Coronary artery (tissue), 2 donors: ENCODE results near the gene C6orf89.
"Not testable (repeated sequence)": the region's sequence is repeated elsewhere in the genome, so short reads cannot be mapped to it uniquely, and the experiment has no call there.

Source experiments
- DNase-seq: peaks from one replicate; pipeline ENCODE4 v3.0.0-alpha.2; 2017; ENCODE audit warnings: low spot score
- H3K27ac ChIP-seq, 2 donors: fragments of 200-600 bp; sonication (generic); one replicate each; pipeline ENCODE4 v1.5.1; 2016 to 2019
- H3K4me3 ChIP-seq: fragments of 200-600 bp; sonication (generic); 2 replicates; pipeline ENCODE4 v1.5.1; 2016; ENCODE audit warnings: mild to moderate bottlenecking, moderate library complexity
- TF ChIP-seq, protein P1 (sequence below): fragments of 200-600 bp; sonication (generic); IDR thresholded peaks from one replicate; pipeline ENCODE4 v1.5.1; 2019; ENCODE audit warnings: antibody characterized with exemption

Gene C6orf89

DNA sequence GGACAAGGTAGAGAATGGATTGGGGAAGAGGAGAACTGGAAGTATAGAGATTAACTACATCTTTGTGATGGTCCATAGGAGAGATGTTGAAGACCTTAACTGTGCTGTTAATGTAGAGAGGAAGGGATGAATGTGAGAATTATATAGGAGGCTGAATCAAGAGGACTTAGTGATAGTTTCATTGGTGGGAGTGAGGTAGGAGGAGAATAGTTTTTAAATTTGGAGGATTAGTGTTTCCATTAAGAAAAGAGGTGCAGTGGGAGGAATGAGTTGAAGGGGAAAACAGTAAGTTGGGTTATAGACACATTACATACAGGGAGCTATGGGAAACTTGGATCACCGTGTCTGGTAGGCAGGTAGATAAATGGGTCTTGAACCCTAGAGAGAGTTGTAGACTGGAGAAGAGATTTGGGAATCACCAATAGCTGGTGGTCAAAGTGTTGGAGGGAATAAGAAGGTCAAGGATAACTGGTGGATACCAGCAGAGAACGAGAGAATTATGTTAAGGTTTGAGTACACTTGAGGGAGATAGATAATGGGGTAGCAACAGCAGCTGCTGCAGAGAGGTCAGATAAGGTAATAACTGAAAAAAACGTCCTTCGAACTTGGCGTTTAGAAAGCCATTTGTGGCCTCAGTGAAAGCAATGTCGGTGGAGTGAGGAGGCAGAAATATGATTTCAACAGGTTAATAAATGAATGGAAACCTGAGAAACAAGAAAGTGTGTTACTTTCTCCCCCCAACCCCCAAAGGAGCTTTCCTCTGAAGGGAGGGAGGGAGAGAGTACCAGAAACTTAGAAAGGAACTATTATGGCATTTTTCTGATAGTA is 3.1 kb downstream of the C6orf89 start:
- TF ChIP-seq, protein P1, sequence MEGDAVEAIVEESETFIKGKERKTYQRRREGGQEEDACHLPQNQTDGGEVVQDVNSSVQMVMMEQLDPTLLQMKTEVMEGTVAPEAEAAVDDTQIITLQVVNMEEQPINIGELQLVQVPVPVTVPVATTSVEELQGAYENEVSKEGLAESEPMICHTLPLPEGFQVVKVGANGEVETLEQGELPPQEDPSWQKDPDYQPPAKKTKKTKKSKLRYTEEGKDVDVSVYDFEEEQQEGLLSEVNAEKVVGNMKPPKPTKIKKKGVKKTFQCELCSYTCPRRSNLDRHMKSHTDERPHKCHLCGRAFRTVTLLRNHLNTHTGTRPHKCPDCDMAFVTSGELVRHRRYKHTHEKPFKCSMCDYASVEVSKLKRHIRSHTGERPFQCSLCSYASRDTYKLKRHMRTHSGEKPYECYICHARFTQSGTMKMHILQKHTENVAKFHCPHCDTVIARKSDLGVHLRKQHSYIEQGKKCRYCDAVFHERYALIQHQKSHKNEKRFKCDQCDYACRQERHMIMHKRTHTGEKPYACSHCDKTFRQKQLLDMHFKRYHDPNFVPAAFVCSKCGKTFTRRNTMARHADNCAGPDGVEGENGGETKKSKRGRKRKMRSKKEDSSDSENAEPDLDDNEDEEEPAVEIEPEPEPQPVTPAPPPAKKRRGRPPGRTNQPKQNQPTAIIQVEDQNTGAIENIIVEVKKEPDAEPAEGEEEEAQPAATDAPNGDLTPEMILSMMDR: no peak
- no peak overlapping the region for H3K27ac ChIP-seq

DNA sequence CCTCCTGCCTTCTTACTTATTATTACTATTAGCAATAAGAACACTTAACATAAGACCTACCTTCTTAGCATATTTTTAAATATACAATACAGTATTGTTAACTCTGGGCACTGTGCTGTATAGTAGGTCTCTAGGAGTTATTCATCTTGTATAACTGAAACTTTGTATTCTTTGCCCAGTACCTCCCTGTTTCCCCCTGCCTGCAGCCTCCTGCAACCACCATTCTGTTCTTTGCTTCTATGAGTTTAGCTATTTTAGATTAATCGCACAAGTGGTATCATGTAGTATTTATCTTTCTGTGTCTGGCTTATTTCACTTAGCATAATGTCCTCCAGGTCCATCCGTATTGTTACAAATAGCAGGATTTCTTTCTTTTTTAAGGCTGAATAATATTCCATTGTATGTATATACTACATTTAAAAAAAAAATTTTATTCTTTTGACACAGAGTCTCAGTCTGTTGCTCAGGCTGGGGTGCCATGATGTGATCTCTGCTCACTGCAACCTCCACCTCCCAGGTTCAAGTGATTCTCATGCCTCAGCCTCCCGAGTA is 4.4 kb downstream of the C6orf89 start:
- TF ChIP-seq, protein P1: no peak
- DNase-seq: no peak
- Histone ChIP-seq H3K27ac (no peak overlapping the region), H3K4me3 (no peak overlapping the region)

More for the DNA sequence above, 3.1 kb downstream of the C6orf89 start:
- DNase-seq: no peak
- no peak overlapping the region for H3K4me3 ChIP-seq

DNA sequence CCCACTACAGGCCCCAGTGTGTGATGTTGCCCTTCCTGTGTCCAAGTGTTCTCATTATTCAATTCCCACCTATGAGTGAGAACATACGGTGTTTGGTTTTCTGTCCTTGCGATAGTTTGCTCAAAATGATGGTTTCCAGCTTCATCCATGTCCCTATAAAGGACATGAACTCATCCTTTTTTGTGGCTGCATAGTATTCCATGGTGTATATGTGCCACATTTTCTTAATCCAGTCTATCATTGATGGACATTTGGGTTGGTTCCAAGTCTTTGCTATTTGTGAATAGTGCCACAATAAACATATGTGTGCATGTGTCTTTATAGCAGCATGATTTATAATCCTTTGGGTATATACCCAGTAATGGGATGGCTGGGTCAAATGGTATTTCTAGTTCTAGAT is 5.4 kb downstream of the C6orf89 start:
- H3K4me3 ChIP-seq, DNase-seq, H3K27ac ChIP-seq: not testable (repeated sequence)

DNA sequence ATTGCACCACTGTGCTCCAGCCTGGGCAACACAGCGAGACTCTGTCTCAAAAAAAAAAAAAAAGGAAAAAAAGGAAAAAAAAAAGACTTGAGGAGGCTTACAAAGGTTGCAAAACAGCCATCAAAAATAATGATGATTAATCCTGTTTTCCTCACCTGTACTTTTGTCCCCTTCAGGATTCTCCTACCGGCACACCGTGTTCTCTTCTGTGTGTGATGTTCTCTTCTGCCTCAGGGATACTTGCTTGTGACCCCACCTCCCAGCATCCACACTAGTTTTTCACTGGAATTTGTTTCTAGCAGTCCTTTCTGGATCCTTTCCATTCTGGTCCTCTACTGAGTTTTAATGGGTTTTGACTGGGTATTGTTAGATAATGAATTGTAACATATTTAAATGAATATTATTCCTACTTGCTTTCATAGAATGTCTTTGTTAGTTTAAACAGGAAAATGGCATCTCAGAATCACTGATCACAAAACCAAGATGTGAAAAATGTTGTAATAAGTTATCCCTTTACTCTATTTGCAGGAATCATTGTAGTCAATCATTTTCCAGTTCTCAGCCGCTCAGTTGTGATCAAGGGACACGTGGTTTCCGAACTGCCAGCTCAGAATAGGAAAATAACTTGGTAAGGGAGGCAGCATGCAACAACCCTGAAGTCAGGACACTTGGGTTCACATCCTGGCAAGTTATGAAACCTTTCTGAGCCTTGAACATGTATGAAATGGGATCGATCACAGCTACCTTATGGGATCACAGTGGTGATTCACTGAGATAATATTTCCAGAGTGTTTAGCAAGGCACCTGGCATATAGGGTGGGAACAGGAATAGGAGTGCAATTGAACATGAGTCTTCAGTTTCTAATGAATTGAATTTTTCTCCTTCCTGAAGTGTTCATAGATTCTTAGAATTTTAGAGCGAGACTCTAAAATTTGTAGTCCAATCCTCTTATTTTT is 8.5 kb downstream of the C6orf89 start:
- no peak for DNase-seq
- no peak overlapping the region for H3K4me3 ChIP-seq
- no peak overlapping the region for H3K27ac ChIP-seq
- TF ChIP-seq, protein P1: no peak

DNA sequence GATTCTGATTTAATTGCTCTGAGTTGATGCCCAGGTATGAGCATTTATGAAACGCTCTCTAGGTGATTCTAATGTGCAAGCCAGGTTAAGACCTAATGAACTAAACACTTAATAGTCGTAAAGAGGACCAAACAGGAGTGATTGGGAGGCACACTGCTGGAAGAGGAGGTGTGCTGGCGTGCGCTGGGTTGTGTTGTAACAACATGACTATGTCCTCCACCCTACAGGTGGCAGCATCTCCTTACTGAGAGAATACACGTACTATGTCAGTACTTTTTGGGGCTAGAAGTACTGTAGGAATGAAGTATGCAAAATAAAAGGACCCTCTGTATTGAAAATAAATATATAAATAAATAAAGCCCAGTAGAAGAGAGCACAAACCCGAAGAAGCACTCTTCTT is 11.9 kb downstream of the C6orf89 start:
- no peak for DNase-seq
- no peak overlapping the region for H3K27ac ChIP-seq
- TF ChIP-seq, protein P1: no peak
- H3K4me3 ChIP-seq: no peak overlapping the region

DNA sequence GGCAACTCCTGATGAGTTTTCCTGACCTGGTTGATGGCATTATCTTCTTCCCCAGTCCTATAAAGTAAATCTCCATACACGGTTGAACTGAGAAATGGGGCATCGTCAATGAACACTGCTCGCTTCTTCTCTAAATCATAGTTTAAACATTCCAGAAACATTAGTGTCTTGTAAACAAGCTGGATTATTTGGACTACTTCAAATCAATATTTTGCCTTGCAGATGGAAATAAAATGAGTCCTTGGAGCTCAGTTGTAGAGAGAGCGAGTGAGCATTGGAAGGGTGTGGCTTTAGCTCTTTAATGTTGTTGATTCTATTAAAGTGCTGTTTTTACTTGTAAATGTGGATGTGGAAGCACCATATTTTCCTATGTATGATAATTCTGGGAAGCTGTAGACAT is 18.4 kb downstream of the C6orf89 start:
- Histone ChIP-seq H3K4me3 (no peak overlapping the region), H3K27ac (no peak overlapping the region)
- TF ChIP-seq, protein P1: no peak
- DNase-seq: no peak

DNA sequence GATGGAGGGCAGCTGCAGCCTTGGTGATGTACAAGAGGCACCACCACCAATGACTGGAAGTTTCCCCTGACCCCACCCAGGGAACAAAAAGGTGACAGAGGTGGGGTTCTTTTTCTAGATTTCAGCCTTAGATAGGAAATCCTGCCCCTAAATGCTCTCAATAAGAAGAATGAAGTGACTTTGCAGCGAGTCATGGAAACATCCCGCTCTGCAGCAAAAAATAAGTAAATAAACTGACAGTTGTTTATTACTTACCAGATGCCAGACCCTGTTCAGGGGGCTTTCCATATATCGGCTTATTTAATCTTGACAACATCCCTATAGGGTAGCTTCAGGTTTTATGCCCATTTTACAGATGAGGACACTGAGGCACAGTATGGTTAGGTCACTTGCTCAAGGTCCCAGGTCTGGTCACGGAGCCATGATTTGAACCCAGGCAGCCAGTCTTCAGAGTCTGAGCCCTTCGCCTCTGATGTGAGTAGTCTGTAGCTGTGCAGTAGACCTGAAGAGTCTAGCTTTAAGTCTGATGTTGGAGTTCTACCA is 19.2 kb downstream of the C6orf89 start:
- TF ChIP-seq, protein P1: no peak
- no peak overlapping the region for H3K27ac ChIP-seq
- no peak overlapping the region for H3K4me3 ChIP-seq
- no peak for DNase-seq
